ENCODE data around the gene ZBTB20. TPM values are rescaled to one million over a fixed set of nuclear protein-coding genes. Genes with fewer than 3 reads are reported as not detected.

ZBTB20 gene
- polyA plus RNA-seq, 3 donors = 1.3 to 3.2 (median 2.0) TPM

DNA sequence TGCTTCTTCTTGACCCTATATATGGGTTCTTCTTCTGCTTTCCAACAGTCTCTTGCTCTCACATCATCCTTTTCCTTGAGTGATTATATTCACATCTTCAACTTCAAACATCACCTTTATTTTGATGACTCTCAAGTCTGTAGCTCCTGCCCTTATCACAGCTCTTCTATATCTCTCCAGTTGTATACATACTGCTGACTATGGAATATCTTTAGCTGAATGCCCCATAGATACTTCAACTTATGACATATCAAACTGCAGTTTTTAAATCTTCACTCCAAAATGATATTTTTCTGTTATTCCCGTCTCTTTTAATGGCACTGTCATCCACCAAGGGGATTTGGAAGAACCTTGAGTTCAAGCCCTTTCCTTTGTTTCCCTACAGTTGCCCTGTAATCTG lies 139.1 kb downstream of the ZBTB20 start:
- TF ChIP-seq, protein P1, sequence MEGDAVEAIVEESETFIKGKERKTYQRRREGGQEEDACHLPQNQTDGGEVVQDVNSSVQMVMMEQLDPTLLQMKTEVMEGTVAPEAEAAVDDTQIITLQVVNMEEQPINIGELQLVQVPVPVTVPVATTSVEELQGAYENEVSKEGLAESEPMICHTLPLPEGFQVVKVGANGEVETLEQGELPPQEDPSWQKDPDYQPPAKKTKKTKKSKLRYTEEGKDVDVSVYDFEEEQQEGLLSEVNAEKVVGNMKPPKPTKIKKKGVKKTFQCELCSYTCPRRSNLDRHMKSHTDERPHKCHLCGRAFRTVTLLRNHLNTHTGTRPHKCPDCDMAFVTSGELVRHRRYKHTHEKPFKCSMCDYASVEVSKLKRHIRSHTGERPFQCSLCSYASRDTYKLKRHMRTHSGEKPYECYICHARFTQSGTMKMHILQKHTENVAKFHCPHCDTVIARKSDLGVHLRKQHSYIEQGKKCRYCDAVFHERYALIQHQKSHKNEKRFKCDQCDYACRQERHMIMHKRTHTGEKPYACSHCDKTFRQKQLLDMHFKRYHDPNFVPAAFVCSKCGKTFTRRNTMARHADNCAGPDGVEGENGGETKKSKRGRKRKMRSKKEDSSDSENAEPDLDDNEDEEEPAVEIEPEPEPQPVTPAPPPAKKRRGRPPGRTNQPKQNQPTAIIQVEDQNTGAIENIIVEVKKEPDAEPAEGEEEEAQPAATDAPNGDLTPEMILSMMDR (IDR thresholded peaks at IDR 0.05) = no peak
- intact Hi-C loops (cut with micrococcal nuclease) = no loop called here
- peaks cover 0 to 6% (median 4%) of the 10 kb centered on the region in 7 donors for H3K9me3 Mint-ChIP-seq
- H3K4me1 ChIP-seq (ENCODE audit: control insufficient read depth in 1 of 2, insufficient read depth in 2 of 2, low read length in 2 of 2) = no peaks in the 10 kb centered on the region
- no peaks in the 10 kb centered on the region for H4K20me1 ChIP-seq (ENCODE audit: insufficient read depth, low read length)
- H3K9me3 ChIP-seq (replicated peaks in 1 of 2; ENCODE audit: control insufficient read depth in 1 of 2, insufficient read depth in 1 of 2, low read length in 2 of 2) = peaks cover 0 to 3% of the 10 kb centered on the region in 2 donors
- no peak overlapping the region for H3K27ac ChIP-seq (ENCODE audit: low read depth in 1 of 2, low read length in 2 of 2)
- H3K4me3 ChIP-seq (replicated peaks in 1 of 3; ENCODE audit: low read depth in 2 of 3, low read length in 3 of 3) = no peak overlapping the region
- no peak overlapping the region for H3K9ac ChIP-seq (ENCODE audit: insufficient read depth, low read length, poor library complexity, severe bottlenecking)
- WGBS (ENCODE audit: insufficient coverage) = no CpG with 5 or more reads among the region's 1 CpG
- H3K27me3 ChIP-seq (ENCODE audit: control insufficient read depth in 2 of 2, insufficient read depth in 2 of 2, low read length in 2 of 2) = no peaks in the 10 kb centered on the region
- H3K4me3 Mint-ChIP-seq = no peak overlapping the region
- H3K27me3 Mint-ChIP-seq (ENCODE audit: low read depth in 3 of 3) = no peaks in the 10 kb centered on the region
- DNase-seq = no peak
- H3K36me3 Mint-ChIP-seq = no peaks in the 10 kb centered on the region
- H2AFZ ChIP-seq (ENCODE audit: insufficient read depth, low read depth, low read length, poor library complexity, severe bottlenecking) = no peak overlapping the region
- no peaks in the 10 kb centered on the region for H3K4me1 Mint-ChIP-seq
- no peak overlapping the region for H3K27ac Mint-ChIP-seq
- H3K4me2 ChIP-seq (replicated peaks; ENCODE audit: extremely low read depth, low read length, poor library complexity, severe bottlenecking) = no peak overlapping the region
- no peaks in the 10 kb centered on the region for H3K36me3 ChIP-seq (replicated peaks in 1 of 2; ENCODE audit: control insufficient read depth in 1 of 2, insufficient read depth in 2 of 2, low read length in 2 of 2)
- no peaks in the 10 kb centered on the region for H3K79me2 ChIP-seq (ENCODE audit: insufficient read depth, low read length)

DNA sequence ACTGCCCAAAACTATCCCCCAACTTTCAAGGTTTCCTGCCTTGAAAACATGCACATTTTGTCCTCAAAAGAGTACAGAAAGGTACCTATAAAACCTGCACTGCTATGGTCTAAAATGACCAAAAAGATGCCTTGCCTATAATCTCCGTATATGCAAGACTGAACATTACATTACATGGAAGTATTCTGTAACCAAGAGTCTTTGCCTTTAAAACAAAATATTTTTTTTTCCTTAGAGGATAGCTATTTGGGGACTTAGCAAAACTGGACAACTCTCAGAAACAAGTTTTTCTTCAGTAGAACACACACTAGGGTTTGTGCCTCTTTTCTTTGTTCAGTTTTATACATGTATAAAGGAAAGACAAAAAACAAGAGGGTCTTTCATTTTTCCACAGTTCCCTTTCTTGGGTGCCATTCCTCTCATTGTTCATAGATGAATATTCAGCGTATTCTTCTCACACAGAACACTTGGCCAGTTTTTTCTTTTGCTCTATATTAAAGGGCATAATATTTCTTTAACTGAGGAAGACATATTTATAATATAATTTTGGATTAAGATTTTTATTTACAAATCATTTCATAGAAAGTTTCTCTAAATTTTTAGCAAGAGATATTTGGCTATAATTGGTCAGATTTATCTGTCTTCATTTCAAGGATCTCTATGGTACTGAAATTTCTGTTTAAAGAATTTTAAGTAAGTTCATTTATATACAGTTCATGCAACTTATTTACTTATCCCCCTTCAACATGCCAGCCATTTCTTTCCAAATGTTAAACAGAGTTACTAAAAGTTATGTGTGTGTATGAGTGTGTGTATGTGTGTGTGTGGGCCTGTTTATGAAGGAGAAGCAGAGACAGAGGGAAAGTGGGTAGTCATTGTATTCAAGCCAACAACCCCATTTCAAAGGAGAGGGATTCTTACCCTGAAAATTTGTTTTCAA lies 142.6 kb downstream of the ZBTB20 start:
- no peak for DNase-seq
- TF ChIP-seq, protein P1 (IDR thresholded peaks at IDR 0.05) = no peak
- H3K27ac Mint-ChIP-seq = no peak overlapping the region
- Histone ChIP-seq H3K4me1 (ENCODE audit: control insufficient read depth in 1 of 2, insufficient read depth in 2 of 2, low read length in 2 of 2) (no peaks in the 10 kb centered on the region), H3K9me3 (replicated peaks in 1 of 2; ENCODE audit: control insufficient read depth in 1 of 2, insufficient read depth in 1 of 2, low read length in 2 of 2) (no peaks in the 10 kb centered on the region), H3K36me3 (replicated peaks in 1 of 2; ENCODE audit: control insufficient read depth in 1 of 2, insufficient read depth in 2 of 2, low read length in 2 of 2) (no peaks in the 10 kb centered on the region), H3K9ac (ENCODE audit: insufficient read depth, low read length, poor library complexity, severe bottlenecking) (no peak overlapping the region), H2AFZ (ENCODE audit: insufficient read depth, low read depth, low read length, poor library complexity, severe bottlenecking) (no peak overlapping the region), H3K4me3 (replicated peaks in 1 of 3; ENCODE audit: low read depth in 2 of 3, low read length in 3 of 3) (no peak overlapping the region), H3K79me2 (ENCODE audit: insufficient read depth, low read length) (no peaks in the 10 kb centered on the region), H3K27me3 (ENCODE audit: control insufficient read depth in 2 of 2, insufficient read depth in 2 of 2, low read length in 2 of 2) (no peaks in the 10 kb centered on the region), H3K27ac (ENCODE audit: low read depth in 1 of 2, low read length in 2 of 2) (no peak overlapping the region), H4K20me1 (ENCODE audit: insufficient read depth, low read length) (no peaks in the 10 kb centered on the region), H3K4me2 (replicated peaks; ENCODE audit: extremely low read depth, low read length, poor library complexity, severe bottlenecking) (no peak overlapping the region)
- no peak overlapping the region for H3K4me3 Mint-ChIP-seq
- H3K9me3 Mint-ChIP-seq = peaks cover 0 to 3% (median 0%) of the 10 kb centered on the region in 7 donors
- WGBS (ENCODE audit: insufficient coverage) = no CpG with 5 or more reads among the region's 2 CpGs
- H3K36me3 Mint-ChIP-seq = no peaks in the 10 kb centered on the region
- H3K4me1 Mint-ChIP-seq = no peaks in the 10 kb centered on the region
- H3K27me3 Mint-ChIP-seq (ENCODE audit: low read depth in 3 of 3) = no peaks in the 10 kb centered on the region
- intact Hi-C loops (cut with micrococcal nuclease) = no loop called here

Measured in CD14-positive monocyte (primary cell).